Measurements from ENCODE around the gene CAPN7. TPM values are rescaled to one million over a fixed set of nuclear protein-coding genes. Genes with fewer than 3 reads are reported as not detected.

Gene CAPN7
- polyA plus RNA-seq, 1 experiment = 12.9 TPM

DNA sequence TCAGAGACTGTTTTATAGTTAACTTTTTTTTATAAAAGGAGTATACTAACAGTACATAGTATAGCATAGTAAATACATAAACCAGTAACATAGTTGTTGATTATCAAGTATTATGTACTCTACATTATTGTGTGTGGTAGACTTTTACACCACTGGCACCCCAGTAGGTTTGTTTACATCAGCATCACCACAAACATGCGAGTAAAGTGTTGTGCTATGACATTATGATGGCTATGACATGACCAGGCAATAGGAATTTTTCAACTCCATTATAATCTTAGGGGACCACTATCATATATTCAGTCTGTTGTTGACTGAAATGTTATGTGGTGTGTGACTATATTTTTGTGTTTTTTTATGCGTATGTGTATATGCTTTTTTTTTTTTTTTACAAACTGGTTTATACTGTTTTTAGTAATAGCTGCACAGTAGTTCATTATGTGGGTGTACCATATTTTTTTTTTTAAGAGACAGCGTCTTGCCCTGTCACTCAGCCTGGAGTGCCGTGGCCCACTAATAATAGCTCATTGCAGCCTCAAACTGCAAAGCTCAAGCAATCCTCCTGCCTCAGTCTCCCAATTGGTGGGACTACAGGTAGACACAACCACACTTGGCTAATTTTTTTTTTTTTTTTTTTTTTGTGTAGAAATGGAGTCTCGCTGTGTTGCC lies 1.9 kb downstream of the CAPN7 start:
- no peaks in the 10 kb centered on the region for H3K27me3 ChIP-seq (ENCODE audit: control insufficient read depth, insufficient read depth, low read length)
- ChIA-PET CTCF (interaction anchor here (0.6 to 0.9 kb wide), 5 partner anchors 13 to 735 kb away, joined by 3 to 6 read pairs (median 3); partner anchors contain the start of gene SH3BP5), POLR2A (interaction anchor here (0.6 to 0.8 kb wide), 2 partner anchors 49 to 140 kb away, joined by 3 read pairs; no protein-coding TSS in a partner anchor)
- peaks cover 2% of the 10 kb centered on the region for H3K36me3 ChIP-seq (ENCODE audit: control insufficient read depth, insufficient read depth, low read length)
- DNase-seq (ENCODE audit: low read depth) = no peak
- peak overlapping the region; percentile 60 for H3K4me3 ChIP-seq (ENCODE audit: low read depth, low read length)
- TF ChIP-seq CTCF (IDR thresholded peaks at IDR 0.05; ENCODE audit: insufficient read depth, low read depth, low read length) = no peak

- no peaks in the 10 kb centered on the region for H3K27me3 ChIP-seq (ENCODE audit: control insufficient read depth, insufficient read depth, low read length)
- no peak for TF ChIP-seq CTCF (IDR thresholded peaks at IDR 0.05; ENCODE audit: insufficient read depth, low read depth, low read length)
- peaks cover 4% of the 10 kb centered on the region for H3K36me3 ChIP-seq (ENCODE audit: control insufficient read depth, insufficient read depth, low read length)
- POLR2A ChIA-PET = no interaction called here
- H3K4me3 ChIP-seq (ENCODE audit: low read depth, low read length) = no peak overlapping the region
- CTCF ChIA-PET = interaction anchor here (1.0 kb wide), 1 partner anchor 9 kb away, joined by 3 read pairs; no protein-coding TSS in a partner anchor
- DNase-seq (ENCODE audit: low read depth) = no peak
Measured at GRCh38 chr3:15211937-15212336, 5.9 kb downstream of the CAPN7 start.

- Histone ChIP-seq H3K4me3 (ENCODE audit: low read depth, low read length) (no peak overlapping the region), H3K36me3 (ENCODE audit: control insufficient read depth, insufficient read depth, low read length) (peaks cover 8% of the 10 kb centered on the region), H3K27me3 (ENCODE audit: control insufficient read depth, insufficient read depth, low read length) (no peaks in the 10 kb centered on the region)
- no peak for DNase-seq (ENCODE audit: low read depth)
- ChIA-PET POLR2A (no interaction called here), CTCF (no interaction called here)
- TF ChIP-seq CTCF (IDR thresholded peaks at IDR 0.05; ENCODE audit: insufficient read depth, low read depth, low read length) = no peak
Measured at GRCh38 chr3:15214758-15215157, 8.7 kb downstream of the CAPN7 start.

DNA sequence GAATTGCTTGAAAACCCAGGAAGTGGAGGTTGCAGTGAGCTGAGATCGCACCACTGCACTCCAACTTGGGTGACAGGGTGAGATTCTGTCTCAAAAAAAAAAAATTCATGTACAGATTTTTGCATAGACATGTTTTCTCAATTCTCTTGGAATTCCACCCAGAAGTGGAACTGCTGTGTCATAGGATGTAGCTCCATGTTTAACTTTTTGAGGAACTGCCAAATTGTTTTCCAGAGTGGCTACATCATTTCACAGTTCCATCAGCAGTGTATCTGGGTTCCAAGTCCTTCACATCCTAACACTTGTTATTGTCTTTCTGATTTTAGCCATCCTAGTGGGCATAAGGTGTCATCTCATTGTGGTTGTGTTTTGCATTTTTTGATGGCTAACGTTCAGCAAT lies 9.9 kb downstream of the CAPN7 start:
- ChIA-PET CTCF (no interaction called here), POLR2A (no interaction called here)
- Histone ChIP-seq H3K36me3 (ENCODE audit: control insufficient read depth, insufficient read depth, low read length) (peaks cover 10% of the 10 kb centered on the region), H3K27me3 (ENCODE audit: control insufficient read depth, insufficient read depth, low read length) (no peaks in the 10 kb centered on the region), H3K4me3 (ENCODE audit: low read depth, low read length) (no peak overlapping the region)
- TF ChIP-seq CTCF (IDR thresholded peaks at IDR 0.05; ENCODE audit: insufficient read depth, low read depth, low read length) = no peak
- no peak for DNase-seq (ENCODE audit: low read depth)

DNA sequence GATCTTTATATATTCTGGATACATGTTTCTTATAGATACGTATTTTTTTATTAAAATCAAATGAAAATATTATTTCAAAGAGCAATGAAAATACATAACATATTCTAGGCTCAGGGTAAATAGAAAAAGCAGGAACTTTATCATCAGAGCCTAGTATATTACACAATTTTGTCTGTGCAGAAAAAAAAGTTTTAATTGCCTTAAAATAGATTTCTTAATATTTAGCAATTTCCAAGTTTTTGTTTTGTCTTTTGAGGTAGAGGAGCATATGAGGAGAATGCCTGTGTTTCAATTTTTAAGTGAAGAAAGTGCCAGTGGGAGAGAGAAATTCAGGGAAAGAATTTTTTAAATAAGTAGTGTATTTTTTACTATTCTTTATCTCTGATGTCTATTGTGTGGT lies 10.5 kb downstream of the CAPN7 start:
- H3K4me3 ChIP-seq (ENCODE audit: low read depth, low read length) = no peak overlapping the region
- no peak for DNase-seq (ENCODE audit: low read depth)
- CTCF ChIA-PET = no interaction called here
- TF ChIP-seq CTCF (IDR thresholded peaks at IDR 0.05; ENCODE audit: insufficient read depth, low read depth, low read length) = no peak
- H3K27me3 ChIP-seq (ENCODE audit: control insufficient read depth, insufficient read depth, low read length) = no peaks in the 10 kb centered on the region
- H3K36me3 ChIP-seq (ENCODE audit: control insufficient read depth, insufficient read depth, low read length) = peaks cover 11% of the 10 kb centered on the region
- POLR2A ChIA-PET = no interaction called here
